ENCODE data around the gene CA11. TPM values are rescaled to one million over a fixed set of nuclear protein-coding genes. Genes with fewer than 3 reads are reported as not detected.

CA11 gene
- total and polyA plus RNA-seq, 9 of the 15 experiments (the other 6 are each of a cell fraction or from before 2014, with no cell fraction given) = 2.9 to 19.9 (median 8.3) TPM

DNA sequence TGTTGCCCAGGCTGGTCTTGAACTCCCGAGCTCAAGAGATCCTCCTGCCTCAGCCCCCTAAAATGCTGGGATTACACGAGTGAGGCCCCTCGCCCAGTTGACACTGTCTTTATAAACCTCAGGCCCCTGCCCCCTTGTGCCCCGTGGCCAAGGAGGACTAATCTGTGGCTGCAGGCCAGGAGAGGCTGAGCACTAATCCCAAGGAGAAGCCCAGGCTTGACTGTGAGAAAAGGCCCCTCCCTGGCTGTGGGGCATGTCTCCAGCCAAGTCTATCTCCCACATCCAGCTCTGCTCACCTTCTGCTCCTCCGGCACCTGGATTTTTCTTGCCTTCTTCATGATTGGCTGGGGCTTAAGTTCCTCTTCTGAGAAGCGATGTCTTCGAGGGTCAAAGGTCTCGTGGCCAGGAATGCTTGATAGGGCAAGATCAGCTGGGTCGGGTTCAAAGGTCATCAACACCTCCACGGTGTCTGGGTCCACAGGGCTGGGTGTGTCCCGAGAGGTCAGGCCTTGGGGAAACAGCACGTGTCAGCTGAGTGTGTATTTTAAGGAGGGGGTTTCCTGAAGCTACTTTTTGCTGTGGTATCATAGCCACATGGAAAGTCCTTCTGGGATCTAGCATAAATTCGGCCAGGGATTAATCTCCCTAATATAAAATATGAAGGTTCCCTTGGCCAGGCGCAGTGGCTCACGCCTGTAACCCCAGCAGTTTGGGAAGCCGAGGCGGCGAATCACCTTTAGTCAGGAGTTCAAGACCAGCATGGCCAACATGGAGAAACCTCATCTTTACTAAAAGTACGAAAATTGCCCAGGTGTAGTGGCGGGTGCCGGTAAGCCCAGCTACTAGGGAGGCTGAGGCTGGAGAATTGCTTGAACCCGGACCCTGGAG, 12.6 kb downstream of the CA11 start (continued):
- 0 out of 2 replicates have a peak, but pooled peaks have one; percentile 51 for TF ChIP-seq TCF3 (CRISPR knock-in tag; IDR thresholded peaks at IDR 0.05)
- TF ChIP-seq FOXJ2 (tag; IDR thresholded peaks at IDR 0.05) = no peak
- TF ChIP-seq SRF (CRISPR knock-in tag; IDR thresholded peaks at IDR 0.05) = no peak
- no peak for TF ChIP-seq ZFPM2 (CRISPR knock-in tag; IDR thresholded peaks at IDR 0.05)
- no peak for TF ChIP-seq RFX7 (CRISPR knock-in tag; IDR thresholded peaks at IDR 0.05)
- no peak for TF ChIP-seq SP2 (IDR thresholded peaks at IDR 0.05; ENCODE audit: extremely low read depth, low read depth, low read length, poor library complexity, severe bottlenecking)
- no peak for TF ChIP-seq ZNF146 (CRISPR knock-in tag; IDR thresholded peaks at IDR 0.05; ENCODE audit: unreplicated experiment)
- TF ChIP-seq XRCC3 (IDR thresholded peaks at IDR 0.05) = no peak
- no peak for TF ChIP-seq ZNF668 (CRISPR knock-in tag; IDR thresholded peaks at IDR 0.05)
- TF ChIP-seq RBM14 (IDR thresholded peaks at IDR 0.05; ENCODE audit: borderline replicate concordance, insufficient read depth, low read depth, low read length) = no peak
- TF ChIP-seq NFIC (IDR thresholded peaks at IDR 0.05) = peak; percentile 63
- TF ChIP-seq RNF2 (IDR thresholded peaks at IDR 0.05) = no peak
- 0 out of 2 replicates have a peak, but pooled peaks have one; percentile 42 for TF ChIP-seq MECOM (CRISPR knock-in tag; IDR thresholded peaks at IDR 0.05)
- TF ChIP-seq FUS (optimal IDR thresholded peaks at IDR 0.05; ENCODE audit: low read depth, low read length) = no peak
- no peak for TF ChIP-seq NR3C1 (CRISPR knock-in tag; IDR thresholded peaks at IDR 0.05)
- TF ChIP-seq, protein P1, sequence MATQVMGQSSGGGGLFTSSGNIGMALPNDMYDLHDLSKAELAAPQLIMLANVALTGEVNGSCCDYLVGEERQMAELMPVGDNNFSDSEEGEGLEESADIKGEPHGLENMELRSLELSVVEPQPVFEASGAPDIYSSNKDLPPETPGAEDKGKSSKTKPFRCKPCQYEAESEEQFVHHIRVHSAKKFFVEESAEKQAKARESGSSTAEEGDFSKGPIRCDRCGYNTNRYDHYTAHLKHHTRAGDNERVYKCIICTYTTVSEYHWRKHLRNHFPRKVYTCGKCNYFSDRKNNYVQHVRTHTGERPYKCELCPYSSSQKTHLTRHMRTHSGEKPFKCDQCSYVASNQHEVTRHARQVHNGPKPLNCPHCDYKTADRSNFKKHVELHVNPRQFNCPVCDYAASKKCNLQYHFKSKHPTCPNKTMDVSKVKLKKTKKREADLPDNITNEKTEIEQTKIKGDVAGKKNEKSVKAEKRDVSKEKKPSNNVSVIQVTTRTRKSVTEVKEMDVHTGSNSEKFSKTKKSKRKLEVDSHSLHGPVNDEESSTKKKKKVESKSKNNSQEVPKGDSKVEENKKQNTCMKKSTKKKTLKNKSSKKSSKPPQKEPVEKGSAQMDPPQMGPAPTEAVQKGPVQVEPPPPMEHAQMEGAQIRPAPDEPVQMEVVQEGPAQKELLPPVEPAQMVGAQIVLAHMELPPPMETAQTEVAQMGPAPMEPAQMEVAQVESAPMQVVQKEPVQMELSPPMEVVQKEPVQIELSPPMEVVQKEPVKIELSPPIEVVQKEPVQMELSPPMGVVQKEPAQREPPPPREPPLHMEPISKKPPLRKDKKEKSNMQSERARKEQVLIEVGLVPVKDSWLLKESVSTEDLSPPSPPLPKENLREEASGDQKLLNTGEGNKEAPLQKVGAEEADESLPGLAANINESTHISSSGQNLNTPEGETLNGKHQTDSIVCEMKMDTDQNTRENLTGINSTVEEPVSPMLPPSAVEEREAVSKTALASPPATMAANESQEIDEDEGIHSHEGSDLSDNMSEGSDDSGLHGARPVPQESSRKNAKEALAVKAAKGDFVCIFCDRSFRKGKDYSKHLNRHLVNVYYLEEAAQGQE (IDR thresholded peaks at IDR 0.05; ENCODE audit: borderline replicate concordance) = no peak
- TF ChIP-seq, protein P1 (CRISPR knock-in tag; IDR thresholded peaks at IDR 0.05; ENCODE audit: low read depth) = no peak
- TF ChIP-seq KLF6 (CRISPR knock-in tag; IDR thresholded peaks at IDR 0.05; ENCODE audit: borderline replicate concordance) = peak; percentile 21; the same call in 1 of the 2 replicates
- no peak for TF ChIP-seq SREBF2 (CRISPR knock-in tag; IDR thresholded peaks at IDR 0.05)
- TF ChIP-seq SLC30A9 (CRISPR knock-in tag; IDR thresholded peaks at IDR 0.05) = no peak
- TF ChIP-seq FOXA1 (IDR thresholded peaks at IDR 0.05; ENCODE audit: borderline replicate concordance) = no peak
- TF ChIP-seq ERF (CRISPR knock-in tag; IDR thresholded peaks at IDR 0.05) = no peak
- TF ChIP-seq PPARD (CRISPR knock-in tag; IDR thresholded peaks at IDR 0.05) = no peak

All from K562 (cell line).